Inferior parietal cortex (tissue), 1 donor: ENCODE results near the gene MMP28.
A peak's percentile ranks its signal among the peaks of the same experiment; 100 is the strongest.
"Not testable (repeated sequence)": the region's sequence is repeated elsewhere in the genome, so short reads cannot be mapped to it uniquely, and the experiment has no call there.

Source experiments
- DNase-seq: peaks from one replicate; pipeline ENCODE4 v3.0.0-alpha.2; 2016; ENCODE audit errors: extremely low spot score

The MMP28 gene

DNA sequence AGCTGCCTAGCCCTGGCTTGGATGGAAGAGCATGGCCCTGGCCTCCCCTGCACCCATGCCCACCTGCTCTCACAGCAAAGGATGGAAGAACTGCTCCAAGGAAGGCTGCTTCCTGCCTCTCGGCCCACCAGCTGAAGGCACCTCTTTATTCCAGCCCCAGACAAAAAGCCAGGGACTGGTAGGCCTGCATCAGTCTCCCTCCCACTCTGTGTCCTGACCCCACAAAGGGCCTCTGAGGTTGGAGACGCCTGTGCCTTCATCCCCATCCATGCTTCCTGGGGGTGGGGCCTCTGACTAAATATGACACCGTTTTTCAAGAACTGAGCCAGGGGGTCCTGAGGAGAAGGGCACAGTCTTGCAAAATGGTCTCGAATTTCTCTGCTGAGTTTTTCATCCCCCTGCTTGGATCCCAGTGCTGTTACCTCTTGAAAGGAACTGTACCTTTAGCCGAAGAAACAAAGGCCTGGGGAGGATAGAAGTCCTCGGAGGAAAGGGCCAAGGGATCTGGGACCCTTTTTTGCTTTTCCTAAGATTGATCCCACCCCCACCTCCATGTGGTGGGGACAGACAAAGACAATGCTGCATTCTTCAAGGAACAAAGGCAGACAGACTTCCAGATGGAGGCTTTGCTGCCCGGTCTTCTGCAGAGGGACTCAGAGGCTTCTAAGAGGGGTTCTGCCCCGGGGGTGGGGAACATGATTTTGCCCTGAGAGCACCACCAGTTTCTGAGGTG lies 29.5 kb downstream of the MMP28 start:
- no peak for DNase-seq

DNA sequence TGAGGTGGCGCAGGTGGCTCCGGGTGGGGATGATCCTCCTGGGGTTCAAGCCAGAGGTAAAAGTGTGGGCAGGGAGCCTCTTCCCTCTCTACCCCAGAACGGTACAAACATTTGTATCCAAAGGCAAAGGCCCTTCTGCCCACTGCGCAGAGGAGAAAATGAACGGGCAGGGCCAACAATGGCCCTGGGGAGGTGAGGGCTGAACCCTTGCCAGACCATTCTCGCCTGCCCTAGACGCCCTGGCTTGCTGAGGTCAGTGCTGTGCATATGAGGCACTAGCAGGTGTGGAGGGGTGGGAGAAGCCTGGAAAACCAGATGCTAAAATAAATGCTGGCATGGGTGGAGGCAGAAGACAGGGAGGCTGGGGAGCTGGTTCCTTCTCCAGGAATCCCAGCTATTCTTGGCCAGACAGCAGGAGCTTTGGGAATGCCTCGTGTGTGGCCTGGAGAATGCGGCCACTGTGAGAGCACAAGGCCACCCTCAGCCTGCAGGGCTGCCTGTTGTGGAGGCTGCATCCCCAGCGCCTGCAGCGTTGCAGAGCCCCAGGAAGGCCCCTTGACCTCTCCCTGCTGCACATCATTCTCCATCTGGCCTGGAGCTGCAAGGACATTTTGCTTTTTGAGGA lies 30.2 kb downstream of the MMP28 start:
- DNase-seq, result no peak

DNA sequence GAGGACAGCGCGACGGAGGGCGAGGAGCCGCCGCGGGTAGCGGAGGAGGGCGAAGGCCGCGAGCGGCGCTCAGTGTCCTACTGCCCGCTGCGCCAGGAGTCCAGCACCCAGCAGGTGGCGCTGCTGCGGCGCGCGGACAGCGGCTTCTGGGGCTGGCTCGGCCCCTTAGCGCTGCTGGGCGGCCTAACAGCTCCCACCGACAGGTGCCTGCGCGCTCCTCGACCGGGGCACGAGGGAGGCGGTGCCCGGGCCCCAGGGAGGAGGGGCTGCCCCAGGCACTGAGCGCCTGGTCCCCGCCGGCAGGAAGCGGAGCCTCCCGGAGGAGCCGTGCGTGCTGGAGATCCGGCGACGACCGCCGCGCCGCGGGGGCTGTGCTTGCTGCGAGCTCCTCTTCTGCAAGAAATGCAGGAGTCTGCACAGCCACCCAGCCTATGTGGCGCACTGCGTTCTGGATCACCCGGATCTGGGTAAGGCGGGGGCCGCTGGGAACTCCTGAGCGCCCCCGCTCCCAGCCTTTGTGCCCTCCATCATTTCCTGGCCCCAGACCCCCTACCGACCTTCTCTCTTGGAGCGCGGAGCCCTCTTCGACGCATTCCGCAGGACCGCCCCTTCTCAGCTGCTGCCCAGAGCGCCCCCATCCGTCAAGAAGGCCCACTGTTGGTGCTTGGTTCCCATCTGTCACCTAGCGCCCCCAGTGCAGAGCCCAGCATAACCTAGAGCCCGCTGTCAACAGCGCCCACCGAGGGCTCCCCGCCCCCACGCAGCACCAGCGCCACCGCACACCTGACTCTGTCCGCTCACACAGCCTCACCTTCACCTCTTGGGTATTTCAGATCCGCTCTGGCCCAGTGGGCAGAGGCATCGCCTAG lies 31.1 kb downstream of the MMP28 start:
- peak; percentile 80 for DNase-seq

DNA sequence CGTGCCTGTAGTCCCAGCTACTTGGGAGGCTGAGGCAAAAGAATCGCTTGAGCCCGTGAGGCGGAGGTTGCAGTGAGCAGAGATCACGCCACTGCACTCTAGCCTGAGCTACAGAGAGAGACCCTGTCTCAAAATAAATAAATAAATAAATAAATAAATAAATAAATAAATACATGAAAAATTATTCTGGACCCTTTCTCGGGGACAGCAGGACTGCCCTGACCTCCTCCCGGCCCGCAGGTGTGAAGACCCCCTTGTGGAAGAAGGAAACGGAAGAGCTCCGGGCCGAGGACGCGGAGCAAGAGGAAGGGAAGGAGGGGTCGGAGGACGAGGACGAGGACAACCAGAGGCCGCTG lies 31.7 kb downstream of the MMP28 start:
- DNase-seq, result no peak

DNA sequence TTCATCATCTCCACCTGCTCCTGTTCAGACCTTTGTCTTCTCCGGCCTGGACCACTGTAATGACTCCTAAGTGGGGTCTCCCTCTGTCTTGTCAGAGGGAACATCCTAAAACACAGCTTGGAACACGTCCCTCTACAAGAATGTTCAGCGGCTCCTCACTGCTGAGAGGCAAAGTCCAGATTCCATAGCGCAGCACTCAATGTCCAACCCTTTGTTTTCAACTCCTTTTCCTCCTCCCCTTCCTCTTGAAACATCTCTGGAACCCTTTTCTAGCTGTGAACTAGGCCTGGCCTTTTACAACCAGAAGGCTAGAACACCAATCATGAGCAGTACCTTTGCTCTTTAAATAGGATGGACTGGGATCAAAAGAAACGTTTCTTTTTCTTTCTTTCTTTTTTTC lies 33.8 kb downstream of the MMP28 start:
- DNase-seq, result no peak

DNA sequence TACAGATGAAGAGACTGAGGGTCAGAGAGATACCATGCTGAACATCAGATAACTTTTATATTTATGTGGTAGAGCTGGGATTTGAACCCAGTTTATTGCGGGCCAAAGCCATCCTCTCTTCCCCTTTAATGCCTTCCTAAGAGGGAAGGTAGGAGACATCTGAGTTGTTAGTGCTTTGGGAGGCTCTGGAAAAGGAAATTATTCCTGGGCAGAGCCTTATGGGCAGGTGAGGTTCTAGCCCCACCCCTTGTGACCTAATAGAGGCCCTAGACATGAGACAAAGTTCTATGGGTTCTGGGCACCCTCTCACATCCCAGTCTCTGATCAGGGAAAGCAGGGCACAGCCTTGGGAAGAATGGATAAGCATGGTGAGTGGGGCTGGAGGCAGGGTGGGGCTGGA lies 34.9 kb downstream of the MMP28 start, which contains the start of gene C17orf50:
C17orf50 (plus strand) TSS at position 301 of the 400 bp plus-strand sequence; CDS start at position 356, 55 bp downstream.
- no peak for DNase-seq

DNA sequence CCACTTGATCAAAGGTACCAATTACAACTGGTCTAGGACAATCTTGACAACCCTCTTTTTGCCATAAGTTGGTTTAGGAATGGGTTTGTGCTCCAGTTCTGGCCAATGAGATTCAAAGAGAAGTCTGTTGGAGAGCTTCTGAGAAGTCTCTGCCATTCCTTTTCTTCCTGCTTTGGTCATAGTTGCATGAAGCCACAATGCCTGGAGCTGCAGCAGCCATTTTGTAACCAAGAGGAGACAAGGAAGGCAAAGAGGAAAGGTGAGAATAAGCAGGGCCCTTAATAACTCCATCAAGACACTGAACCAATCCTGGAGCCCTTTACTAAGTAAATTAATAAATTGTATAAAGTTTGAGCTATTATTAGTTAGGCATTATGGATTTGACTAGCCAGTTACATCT lies 38.2 kb downstream of the MMP28 start:
- DNase-seq, result no peak

DNA sequence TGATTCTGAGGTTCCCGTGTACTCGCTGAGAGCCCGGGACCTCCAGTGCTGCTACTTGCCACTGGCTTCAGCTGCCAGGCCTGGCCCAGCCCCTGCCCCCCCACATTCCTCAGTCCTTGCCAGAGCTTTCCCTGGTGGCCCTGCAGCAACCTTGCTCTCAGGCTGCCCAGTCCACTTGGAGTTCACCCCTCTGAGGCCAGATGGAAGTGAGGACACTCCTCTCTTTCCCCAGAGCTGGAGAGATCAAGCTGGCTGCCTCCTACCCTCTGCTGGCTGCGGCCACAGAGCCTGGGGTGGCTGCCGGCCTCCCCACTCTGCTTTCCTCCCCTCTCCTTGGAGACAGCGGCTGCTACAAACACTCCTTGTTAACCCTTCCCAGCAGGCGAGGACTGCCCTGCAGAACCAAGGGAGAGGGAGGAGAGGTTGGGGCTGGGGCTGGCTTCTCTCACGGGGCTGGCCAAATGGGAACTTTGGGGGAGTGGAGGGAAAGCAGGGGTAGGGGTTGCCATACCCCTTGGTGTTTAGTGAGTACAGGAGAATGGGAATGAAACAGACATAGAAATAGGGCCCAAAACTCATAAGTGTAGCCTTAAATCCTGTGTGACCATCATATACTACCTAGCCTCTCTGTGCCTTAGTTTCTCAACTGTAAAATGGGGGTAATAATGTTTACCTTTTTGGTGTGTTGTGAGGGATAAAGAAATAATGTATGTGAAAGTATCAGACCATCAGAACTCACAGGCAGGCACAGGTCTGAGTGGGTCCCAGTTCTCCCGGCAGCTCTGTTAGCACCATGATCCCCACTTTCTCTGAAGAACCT lies 42.3 kb downstream of the MMP28 start, which contains the start of gene GAS2L2:
GAS2L2 (minus strand) TSS at position 295 of the 820 bp plus-strand sequence. CDS start 389 bp downstream, outside the sequence.
- DNase-seq, result no peak

DNA sequence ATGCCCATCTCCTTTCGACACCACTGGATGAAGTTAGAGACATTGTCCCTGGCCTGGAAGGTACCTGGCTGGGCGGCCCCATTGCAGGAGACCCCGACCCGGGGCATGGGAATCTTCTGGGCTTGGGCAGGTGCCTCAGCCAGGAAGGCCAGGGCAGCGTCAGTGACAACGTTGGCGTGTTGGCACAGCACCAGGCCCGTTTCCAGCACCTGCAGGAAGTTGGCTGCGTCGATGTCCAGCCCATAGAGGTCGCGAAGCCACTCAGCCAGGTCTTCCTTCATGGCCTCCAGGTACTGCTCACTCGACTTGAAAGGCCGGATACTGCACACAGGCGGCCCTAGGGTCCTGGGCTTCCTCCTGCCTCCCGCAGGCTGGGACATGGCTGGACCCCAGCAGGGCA lies 43.0 kb downstream of the MMP28 start:
- DNase-seq, result no peak

DNA sequence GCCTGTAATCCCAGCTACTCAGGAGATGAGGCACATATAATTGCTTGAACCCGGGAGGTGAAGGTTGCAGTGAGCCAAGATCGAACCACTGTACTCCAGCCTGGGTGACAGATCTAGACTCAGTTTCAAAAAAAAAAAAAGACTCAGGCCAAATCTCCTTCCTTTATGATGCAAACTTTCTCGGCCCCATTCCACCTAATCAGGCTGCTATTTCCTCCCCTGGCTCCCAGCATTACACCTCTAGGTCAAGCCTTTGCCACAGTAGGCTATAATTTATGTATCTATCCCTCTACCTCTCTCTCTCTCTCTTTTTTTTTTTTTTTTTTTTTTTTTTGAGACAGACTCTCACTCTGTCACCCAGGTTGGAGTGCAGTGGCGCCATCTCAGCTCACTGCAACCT lies 43.9 kb downstream of the MMP28 start:
- DNase-seq, result not testable (repeated sequence)

DNA sequence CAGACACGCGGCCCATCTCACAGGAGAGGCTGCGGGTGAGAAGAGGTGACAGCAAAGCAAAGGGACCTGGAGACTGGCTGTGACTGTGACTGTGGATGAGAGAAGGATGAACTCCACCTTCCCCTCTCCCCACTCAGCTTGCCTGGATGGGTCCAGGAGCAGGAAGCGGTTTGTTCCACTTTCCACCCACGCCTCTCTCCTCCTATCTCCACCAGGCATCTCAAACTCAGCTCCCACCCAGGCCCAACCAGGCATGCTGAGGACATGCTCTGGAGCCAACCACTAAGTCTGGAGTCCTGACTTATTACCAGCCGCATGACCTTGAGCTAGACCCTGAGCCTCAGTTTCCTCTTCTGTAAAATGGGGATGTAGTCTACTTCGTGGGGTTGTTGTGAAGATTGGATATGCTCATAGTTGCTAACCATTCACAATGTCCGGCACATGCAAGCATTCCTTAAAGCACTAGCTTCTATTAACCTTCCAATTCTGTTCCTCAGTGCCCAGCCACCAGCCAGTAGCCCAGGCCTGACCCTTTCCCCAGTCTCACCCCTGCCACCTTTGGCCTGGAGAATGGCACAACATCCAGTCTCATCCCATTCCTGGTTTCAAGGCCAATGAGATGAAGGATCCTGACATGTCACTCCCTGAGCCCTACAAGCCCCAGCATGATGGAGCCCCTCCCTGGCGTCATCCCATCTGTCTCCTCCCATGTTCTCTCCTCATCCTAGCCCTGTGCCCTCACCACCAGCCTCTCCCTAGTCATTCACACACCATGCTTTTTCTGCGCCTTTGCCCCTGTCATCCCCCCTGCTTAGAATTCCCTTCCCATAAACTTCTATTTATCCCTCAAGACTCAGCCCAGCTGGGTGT lies 44.7 kb downstream of the MMP28 start:
- no peak for DNase-seq

DNA sequence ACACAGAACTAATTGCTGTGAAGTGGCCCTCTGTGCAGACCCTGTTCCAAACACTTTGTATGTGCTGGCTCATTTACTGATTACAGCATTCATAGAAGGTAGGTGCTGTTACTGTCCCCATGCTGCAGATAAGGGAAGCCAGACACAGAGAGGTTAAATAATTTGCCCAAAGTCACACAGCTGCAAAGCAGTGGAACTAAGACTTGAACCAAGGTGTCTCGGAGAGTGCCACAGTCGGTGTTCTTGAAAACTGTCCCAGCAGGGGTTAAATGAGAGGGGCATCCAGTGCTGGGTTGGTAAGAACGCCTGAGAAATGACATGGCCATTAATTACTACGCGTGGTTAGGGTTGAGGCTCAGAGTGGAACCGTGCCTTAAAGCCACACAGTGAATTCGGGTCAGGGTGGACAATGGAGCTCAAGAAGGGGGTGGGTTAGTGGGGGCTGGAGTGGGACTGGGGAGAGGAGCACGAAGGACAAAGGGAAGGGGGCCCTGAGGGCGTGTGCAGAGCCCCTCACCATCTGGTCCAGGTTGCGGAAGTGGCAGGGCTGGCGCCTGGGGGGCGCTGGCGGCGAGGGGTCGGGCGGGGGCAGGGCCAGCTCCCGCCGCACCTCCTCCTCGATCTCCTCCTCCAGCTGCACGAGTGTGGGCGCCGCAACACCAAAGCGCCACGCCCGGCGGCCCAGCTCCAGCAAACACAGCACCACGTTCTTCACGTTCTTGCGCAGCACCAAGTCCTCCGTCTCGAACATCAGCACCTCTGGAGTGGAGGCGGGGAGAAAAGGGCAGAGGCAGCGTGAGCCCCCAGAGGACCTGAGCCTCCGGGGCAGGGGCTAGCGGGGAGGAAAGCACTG lies 45.7 kb downstream of the MMP28 start:
- DNase-seq, result no peak

DNA sequence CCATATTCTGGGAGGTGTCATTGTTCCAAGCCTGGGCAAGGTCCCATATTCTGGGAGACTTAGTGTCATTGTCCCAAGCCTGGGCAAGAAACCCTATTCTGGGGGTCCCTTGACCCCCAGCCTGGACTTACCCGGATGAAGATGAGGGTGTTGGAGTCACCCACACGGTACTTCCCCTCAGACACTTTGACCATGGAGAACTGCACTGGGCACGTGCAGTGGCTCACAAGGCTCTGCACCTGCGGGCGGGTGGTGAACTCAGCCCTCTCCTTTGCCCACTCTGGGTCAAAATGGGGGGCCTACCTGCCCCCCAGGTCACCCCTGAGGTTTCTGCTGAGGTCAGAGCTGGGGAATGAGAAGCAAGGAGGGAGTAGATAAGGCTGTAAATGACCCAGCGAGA lies 46.5 kb downstream of the MMP28 start:
- DNase-seq, result no peak

DNA sequence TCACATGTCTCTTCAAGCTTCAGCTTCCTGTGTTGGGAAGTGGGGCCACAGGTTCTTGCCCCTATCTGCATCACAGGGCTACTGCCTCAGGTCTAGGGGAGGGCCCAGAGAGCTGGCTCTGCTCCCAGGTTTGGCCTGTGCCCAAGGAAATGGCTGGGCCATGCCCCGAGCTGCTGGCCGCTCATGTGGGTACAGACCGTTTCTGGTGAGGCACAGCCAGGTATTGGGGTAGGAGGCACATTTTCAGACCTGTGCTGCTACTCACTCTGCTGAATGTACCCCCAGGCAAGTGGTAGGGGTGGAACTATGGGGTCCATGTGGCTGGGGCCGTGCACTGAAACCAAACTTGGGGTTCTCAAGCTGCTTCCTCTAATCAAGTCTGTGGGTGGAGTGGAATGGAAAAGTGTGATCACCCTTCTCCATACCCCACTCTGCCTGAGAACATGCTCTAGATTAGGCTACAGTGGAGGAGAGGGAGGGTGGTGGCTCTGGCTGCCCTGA lies 47.0 kb downstream of the MMP28 start:
- DNase-seq, result no peak

DNA sequence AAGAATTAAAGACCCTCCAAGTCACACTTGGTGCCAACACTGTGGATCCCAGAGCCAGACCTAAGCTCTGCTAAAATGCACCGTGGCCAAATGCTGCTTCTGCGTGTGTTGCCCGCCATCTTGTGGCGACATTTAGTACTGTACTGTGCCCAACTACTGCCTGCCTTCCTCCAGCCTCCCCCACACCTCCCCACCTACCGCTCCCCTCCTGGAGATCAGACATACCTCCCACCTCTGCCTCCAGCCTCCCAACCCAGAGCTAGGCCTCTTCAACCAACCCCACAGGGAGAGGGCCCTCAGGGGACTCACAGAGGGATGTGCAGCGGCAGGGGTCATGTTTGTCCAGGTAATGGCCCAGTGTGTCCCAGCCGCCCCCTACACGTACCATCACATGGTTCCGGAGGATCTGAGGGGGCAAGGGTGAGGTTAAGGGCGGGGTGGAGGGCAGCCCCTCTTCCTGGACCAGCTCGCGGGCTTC lies 47.9 kb downstream of the MMP28 start:
- DNase-seq, result peak; percentile 83

DNA sequence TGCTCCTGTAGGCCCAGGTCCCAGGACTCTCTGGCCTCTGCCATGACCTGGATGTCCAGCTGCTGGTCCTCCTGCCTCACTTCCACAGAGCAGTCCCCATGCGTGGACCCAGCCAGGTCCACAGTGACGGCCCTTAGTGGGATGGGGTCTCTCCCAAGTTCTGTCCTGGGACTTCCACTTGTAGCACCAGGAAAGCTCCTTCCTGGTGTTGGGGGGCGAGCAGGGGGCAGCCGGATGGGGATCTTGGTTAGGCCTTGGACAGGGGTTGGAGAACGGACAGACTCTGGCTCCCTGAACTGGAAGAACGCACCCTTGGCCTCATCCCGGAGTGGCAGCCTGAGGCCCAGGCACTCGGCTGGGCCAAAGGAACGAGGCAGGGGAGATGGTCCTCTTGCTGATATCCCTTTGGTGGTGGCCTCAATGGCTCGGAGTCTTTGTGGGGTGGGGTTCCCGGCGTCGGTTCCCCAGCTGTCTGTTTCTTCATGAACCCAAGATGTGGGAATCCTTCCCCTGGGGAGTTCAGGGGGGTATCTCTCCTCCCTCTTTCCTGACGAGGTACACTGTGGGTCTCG lies 49.6 kb downstream of the MMP28 start:
- no peak for DNase-seq

DNA sequence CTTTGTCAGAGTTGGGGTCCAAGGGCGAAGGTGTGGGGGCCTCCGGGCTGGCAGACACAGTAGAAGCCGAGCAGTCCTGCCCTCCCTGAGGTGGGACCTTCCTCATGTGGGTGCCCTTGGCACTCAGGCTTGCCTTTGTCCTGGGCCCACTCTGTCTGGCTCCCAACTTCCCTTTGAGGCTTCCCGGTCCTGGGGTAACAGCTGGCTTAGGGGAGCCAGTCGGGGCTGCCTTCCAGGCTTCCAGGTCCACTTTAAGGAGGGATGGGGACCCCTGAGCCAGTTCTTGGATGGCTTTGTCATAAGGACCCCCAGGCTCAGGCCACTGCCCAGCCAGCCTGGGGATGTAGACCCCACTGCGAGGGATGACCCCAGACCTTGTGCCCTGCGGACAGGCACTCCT lies 50.2 kb downstream of the MMP28 start:
- no peak for DNase-seq

DNA sequence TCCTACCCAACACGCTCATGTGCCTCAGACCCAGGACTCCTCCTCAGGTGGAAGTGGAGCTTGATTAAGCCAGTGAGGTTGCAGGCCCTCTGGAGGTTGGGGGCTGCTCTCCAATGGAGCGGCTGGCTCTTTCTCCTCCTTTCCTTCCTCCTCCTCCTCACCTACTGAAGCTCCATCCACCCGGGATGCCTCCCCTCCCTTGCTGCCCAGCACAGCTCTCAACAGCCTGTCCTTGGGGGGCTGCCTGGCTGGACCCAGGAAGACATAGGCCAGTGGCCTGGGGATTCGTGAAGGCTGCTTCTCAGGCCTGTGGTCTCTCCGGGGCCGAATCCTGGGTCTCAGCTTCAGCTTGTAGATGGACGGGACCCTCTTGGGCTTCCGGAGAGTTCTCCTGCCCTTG lies 50.6 kb downstream of the MMP28 start:
- DNase-seq, result no peak
